ENCODE results near the gene COL27A1.

DNA sequence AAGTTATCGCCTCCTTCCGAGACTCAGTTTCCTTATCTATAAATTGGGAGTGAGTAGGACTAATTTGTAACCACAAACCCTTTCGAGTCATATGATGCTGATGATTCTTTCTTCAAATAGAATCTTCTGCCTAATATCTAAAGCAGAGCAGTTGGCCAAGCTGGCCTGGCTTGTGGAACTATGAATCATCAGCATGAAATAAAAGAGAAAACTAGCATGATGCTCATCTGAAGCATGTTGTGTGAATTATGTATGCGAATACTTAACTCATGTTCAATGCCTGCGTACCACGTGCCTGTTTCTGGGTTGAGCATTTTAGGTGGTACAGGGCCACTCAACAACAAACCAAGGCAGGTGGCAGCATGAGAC, 152.5 kb downstream of the COL27A1 start:
- TF ChIP-seq POLR2A (IDR thresholded peaks at IDR 0.05; ENCODE audit: low read depth, low read length): no peak
- no peak for TF ChIP-seq TAF1 (IDR thresholded peaks at IDR 0.05; ENCODE audit: low read depth, low read length)
- TF ChIP-seq POLR2AphosphoS5 (IDR thresholded peaks at IDR 0.05; ENCODE audit: low read depth, low read length): no peak
- no peak for TF ChIP-seq SPI1 (IDR thresholded peaks at IDR 0.05; ENCODE audit: low read depth, low read length)
